ENCODE data around the gene AKR1A1.
"Not testable (repeated sequence)": the region's sequence is repeated elsewhere in the genome, so short reads cannot be mapped to it uniquely, and the experiment has no call there.

Gene AKR1A1

GRCh38 chr1:45523975-45524374 is 26.7 kb upstream of the AKR1A1 start:
- DNase-seq, result not testable (repeated sequence)

GRCh38 chr1:45526135-45526644 is 24.4 kb upstream of the AKR1A1 start:
- peak in 1 of 3 experiments; percentile 28 for DNase-seq

- DNase-seq, result no peak
These were observed 19.9 kb upstream of the AKR1A1 start for GRCh38 chr1:45530632-45531135.

DNA sequence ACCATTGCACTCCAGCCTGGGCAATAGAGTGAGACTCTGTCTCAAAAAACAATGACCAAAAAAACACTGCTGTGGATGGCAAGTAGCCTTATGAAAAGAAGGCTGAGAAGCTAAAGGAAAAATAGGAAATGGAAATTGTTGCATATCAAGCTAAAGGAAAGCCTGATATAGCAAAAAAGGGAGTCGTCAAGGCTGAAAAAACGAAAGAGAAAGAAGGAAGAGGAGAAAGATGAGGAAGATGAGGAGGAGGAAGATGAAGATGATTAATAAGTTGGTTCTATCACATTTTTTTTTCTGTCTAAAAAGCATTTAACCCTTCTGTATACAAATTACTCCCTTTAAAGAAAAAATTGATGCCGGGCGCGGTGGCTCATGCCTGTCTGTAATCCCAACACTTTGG is 18.8 kb upstream of the AKR1A1 start:
- DNase-seq, result no peak

DNA sequence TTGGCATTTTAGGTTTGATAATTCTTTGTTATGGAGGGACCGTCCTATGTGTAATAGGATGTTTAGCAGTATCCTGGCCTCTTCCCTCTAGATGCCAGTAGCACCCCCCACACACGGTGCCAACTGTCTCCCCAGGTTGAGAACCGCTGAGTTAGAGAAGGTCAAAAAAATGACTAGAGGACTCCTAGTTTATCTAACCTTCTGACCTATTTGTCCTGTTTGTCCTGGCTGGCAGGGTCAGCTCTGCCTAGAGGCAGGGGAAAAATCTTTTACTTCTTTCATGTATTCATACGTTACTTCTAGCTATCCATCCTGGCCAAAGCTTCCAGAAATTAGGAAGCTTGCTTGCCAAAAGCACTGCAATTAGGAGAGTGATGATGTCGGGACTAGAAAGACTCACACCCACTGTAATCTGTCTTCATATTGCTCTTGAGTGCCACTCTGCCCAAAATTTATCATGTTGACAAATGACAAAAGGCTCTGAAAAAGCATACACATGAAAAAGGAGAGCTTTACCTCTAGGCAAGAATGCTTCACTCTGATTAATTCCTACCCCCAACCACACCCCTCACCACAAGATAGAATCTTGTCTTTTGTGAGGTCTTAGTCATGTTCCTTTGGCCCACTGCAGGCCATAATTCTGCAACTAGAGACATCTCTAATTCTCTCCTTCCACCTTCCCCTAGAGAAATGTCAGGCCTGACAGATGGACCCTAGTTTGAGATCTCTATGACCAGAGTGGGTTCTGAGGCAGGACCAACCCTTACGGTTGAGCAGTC is 14.4 kb upstream of the AKR1A1 start:
- peak in 2 of 3 experiments; percentile 1 to 40 for DNase-seq

DNA sequence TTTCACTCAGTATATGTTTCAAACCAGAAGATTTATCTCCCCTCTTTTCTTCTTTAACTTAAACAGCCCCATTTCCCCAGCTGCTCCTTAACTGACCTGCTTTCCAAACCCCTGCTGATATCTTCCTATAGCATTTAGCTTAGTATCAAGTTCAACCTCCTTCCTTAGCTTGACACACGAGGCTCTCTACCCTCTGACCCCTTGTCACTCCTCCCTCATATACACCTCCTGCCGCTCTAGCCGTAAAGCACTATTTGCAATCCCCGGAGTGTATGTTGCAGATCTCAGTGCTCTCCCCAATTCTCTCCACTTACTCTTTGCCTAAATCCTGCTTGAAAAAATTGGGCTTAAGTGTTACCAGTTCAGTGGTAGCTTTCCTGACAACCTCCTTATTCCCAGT is 13.7 kb upstream of the AKR1A1 start:
- DNase-seq, result no peak

DNA sequence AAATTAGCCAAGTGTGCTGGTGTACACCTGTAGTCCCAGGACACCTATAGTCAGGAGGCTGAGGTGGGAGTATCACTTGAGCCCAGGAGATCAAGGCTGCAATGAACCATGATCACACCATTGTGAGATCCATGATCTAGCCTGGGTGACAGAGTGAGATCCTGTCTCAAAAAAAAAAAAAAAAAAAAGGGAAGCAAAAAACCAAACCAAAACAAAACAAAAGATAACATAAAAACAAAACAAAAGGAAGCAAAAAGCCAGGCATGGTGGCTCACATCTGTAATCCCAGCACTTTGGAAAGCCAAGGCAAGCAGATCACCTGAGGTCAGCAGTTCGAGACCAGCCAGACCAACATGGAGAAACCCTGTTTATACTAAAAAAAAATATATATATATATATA is 9.4 kb upstream of the AKR1A1 start:
- DNase-seq, result no peak

DNA sequence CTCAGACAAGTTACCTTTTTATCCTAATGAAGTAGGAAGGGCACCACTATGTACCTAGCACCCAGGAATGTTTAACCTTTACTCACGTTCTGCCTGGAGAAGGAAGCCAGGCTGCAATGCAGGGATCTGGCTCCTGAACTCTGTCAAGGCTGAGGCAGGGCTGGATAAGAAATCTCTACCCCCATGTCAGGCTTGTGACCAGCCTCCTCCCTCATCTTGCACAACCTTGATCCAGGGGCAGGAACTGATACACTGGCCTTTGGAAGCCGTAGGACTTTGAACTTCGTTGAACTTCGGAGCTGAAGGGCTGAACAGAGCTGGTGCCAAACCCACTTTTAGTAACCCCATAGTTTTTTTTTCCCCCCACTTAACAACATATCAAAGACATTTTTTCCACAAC is 8.0 kb upstream of the AKR1A1 start:
- DNase-seq, result no peak

DNA sequence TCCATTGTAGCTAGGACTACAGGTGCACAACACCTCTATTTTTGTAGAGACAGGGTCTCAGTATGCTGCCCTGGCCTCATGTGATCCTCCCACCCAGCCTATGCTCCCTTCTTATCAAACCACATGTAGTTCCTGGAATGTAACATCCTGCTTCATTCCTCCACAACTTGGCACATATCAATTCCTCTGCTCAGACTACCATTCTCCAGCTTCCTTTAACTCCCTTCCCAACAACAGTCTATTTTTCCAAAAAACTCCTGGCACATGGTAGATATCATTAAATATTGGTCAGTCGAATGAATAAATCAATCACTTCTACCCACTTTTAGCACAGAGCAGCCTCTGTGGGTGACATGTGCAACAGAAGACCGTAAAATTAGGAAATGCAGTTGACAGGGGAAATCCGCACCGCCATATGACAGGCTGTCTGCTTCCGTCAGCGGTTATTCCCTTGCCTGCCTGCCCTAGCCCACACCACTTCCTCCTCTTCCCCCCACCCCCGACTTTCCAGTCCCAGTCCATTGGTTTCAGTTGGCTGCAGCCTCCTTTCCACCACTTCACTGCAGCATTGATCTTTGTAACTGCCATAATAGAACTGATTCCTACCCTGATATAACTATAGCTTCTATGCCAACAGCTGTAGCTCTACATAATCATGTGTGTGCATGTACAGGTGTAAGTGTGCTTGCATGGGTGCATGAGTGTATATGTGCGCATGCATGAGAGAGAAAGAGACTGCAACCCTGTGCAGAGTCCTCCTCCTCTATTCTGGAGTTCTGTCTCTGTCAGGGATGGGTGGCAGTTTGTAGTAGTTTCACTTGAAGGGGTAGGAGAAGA is 6.8 kb upstream of the AKR1A1 start:
- no peak for DNase-seq

- DNase-seq, result no peak
These were observed 6.1 kb upstream of the AKR1A1 start for GRCh38 chr1:45544530-45544929.

- DNase-seq, result no peak
These were observed 5.6 kb upstream of the AKR1A1 start for GRCh38 chr1:45545019-45545493.

DNA sequence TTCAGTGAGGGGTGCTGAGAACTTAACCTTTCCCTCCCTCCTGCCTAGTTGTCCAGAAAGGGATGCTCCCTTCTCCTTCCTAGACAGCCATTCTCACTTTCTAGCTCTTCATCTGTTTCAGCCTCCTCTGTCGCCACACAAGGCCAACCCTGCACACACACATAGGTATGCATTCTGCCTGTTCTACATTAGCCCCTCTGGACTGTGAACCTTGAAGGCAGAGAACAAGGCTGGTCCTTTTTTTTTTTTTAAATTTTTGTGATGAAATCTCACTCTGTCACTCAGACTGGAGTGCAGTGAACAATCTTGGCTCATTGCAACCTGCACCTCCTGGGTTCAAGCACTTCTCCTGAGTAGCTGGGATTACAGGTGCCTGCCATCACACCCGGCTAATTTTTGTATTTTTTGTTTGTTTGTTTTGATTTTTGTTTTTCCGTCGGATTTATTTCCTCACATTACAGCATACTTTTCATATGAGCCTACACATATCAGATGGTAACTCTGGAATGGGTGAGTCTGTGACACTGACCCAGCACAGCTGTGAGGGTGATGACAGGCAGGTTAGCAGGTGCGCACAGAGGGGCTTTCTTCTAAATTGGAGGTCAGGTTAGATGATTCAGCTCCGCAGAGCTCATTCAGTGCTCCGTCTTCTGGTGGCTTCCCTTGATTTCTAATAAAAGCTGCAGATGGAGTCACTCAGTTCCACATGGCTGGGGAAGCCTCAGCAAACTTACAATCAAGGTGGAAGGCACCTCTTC is 4.9 kb upstream of the AKR1A1 start:
- DNase-seq, result no peak

DNA sequence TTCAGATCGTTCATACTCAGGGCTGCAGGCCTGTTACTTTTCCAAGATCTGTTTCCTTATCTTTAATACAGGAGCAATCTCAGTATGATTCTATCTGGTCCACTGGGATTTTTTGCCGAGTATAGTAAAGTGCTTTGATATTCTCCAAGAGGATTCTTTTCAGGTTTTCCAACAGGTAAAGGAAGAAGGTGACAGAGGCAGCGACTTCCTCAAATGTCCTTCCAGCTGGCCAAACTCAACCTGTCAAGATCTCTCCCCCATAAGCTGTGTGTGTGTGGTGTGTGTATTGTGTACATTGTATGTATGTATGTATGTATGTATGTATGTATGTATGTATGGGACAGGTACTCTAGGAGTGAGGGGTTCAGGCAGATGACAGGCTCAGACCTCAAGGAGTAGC is 1.1 kb downstream of the AKR1A1 start:
- no peak for DNase-seq

GRCh38 chr1:45552331-45552730 is 1.7 kb downstream of the AKR1A1 start:
- DNase-seq, result peak; percentile 32 to 90 (median 65)

DNA sequence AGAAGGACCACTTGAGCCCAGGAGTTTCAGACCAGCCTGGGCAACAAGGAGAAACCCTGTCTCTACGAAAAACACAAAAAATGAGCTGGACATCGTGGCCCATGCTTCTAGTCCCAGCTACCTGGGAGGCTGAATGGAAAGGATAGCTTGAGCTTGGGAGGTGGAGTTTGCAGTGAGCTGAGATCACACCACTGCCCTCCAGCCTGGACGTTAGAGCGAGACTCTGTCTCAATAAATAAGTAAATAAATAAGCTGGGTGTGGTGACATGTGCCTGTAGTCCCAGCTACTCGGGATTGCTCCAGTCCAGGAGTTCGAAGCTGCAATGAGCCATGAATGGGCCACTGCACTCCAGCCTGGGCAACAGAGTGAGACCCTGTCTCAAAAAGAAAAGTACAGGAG is 3.6 kb downstream of the AKR1A1 start:
- no peak for DNase-seq

DNA sequence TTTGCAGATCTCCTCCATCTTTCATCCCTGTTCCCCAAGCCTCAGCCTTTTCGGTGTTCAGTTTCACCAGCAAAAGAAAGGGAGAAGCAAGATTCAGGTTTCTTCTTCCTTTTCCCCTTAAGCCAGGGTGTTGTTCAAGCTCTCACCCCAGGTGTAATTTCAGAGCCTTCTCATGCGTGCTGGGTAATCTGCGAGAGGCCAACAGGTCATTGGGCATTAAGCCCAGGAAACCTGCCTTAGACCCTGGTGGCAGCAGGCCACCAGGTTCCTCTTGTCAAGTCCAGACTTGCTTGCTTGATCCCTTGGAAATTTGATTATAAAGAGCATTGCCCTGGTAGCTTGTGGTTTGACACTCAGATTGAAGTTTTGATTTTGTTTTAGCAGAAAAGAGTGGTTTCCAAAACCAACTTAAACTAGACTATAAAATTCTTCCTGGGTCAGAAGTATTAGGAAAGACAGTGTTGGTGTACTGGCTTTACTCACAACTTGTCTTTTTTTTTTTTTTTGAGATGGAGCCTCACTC is 6.9 kb downstream of the AKR1A1 start:
- DNase-seq, result peak in 1 of 3 experiments; percentile 46

- no peak for DNase-seq
These were observed 13.2 kb downstream of the AKR1A1 start for GRCh38 chr1:45563843-45564242.

DNA sequence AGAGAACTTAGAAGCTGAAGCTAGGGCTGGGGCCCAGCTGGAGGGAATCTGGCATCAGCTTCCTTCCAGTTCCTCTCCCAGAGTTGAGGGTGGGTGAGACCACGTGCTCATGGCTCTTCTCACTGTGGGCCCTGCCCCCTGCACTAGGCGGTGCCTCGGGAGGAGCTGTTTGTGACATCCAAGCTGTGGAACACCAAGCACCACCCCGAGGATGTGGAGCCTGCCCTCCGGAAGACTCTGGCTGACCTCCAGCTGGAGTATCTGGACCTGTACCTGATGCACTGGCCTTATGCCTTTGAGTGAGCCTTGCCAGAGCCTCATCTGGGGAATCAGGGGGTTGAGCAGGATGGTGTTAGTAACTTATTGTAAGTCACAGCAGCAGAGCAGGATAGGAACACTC is 16.1 kb downstream of the AKR1A1 start:
- no peak for DNase-seq

DNA sequence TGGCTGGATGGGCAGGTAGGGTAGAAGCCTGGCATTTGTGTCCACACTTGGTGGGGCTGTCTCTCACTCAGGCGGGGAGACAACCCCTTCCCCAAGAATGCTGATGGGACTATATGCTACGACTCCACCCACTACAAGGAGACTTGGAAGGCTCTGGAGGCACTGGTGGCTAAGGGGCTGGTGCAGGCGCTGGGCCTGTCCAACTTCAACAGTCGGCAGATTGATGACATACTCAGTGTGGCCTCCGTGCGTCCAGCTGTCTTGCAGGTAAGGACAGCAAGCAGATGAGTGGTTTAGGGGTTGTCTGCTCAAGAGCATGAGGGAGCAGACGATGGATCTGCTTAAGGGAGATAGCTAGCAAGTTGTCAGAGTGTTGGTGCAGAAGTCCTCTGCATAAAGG is 17.3 kb downstream of the AKR1A1 start:
- no peak for DNase-seq

- DNase-seq, result no peak
These were observed 17.8 kb downstream of the AKR1A1 start for GRCh38 chr1:45568421-45568820.

GRCh38 chr1:45569571-45569961 is 18.9 kb downstream of the AKR1A1 start:
- no peak for DNase-seq

DNA sequence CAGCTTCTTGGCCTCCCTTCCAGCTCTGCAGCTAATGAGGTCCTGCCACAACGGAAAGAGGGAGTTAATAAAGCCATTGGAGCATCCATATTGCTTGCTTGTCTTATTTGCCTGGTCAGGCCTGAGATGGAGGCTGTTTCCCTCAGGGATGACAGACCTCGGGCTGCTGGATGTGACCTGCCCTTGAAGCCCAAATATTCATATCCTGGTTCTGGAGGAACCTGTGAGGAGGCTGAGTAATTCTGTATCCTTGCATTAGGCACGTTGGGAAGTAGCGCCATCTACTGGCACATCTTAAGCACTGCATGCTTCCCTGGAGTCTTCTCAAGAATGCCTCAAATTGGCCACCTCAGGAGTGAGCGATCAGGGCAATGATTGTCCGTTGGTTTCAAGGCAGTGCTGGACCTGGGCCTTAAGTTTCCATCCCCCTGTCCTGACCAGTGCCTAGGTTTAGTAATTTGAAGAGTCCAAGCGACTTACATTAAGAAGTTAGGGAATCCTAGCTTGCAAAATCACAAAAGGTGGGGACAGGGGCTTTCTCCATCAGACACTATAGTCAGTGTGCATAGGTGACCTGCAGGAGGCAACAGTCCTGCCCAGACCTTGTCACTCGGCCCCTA is 19.4 kb downstream of the AKR1A1 start:
- peak; percentile 41 to 82 (median 75) for DNase-seq

Measured in NCI-H1417 (cell line).